ENCODE results near the gene ZNF532.

GRCh38 chr18:58853561-58853960, 11.1 kb upstream of the ZNF532 start:
- no peak for TF ChIP-seq CTCF (optimal IDR thresholded peaks at IDR 0.05 in 1 of 3, IDR thresholded peaks at IDR 0.05 in 1 of 3, conservative IDR thresholded peaks at IDR 0.05 in 1 of 3; ENCODE audit: extremely low read depth in 1 of 3, insufficient read depth in 2 of 3, low read length in 3 of 3)
- no peak for TF ChIP-seq EZH2 (IDR thresholded peaks at IDR 0.05; ENCODE audit: low read length)

All from keratinocyte (primary cell).